H1 (cell line): Measurements from ENCODE around the gene MXD3. TPM values are rescaled to one million over a fixed set of nuclear protein-coding genes. Genes with fewer than 3 reads are reported as not detected.

ENCODE experiments used
- polyA plus RNA-seq, 7 experiments: library from polyadenylated mRNA; depleted of rRNA in 3 of 7; stranded (reverse) in 5 of 7; unstranded in 2 of 7; fragments of >200 nt in 5 of 7; fragments of 200-250 nt in 2 of 7; gene quantifications; 1 replicate in 5 of 7; 2 replicates in 1 of 7; 4 replicates in 1 of 7; pipeline versions ENCODE4 v1.2.1 to v1.2.3, GENCODE V29; 2011 to 2013; ENCODE audit warnings: missing spikeins in 2 of 7, mixed read lengths in 2 of 7
- total RNA-seq: library from RNA; stranded (reverse); fragmentation: NEBNext Ultra II Directional; extraction: Animal tissue kit (Norgen Biotek cat#: 25700); gene quantifications from 2 replicates; pipeline ENCODE4 v1.2.1, GENCODE V29; 2021
- TF ChIP-seq, protein P1 (sequence below): IDR thresholded peaks from 2 replicates; pipeline ENCODE4 v1.6.1; 2012; ENCODE audit warnings: low read length, inconsistent platforms

Gene MXD3
- total and polyA plus RNA-seq, 2 of the 8 experiments (the other 6 are each of a cell fraction or from before 2014, with no cell fraction given) = 6.5 to 7.7 TPM

DNA sequence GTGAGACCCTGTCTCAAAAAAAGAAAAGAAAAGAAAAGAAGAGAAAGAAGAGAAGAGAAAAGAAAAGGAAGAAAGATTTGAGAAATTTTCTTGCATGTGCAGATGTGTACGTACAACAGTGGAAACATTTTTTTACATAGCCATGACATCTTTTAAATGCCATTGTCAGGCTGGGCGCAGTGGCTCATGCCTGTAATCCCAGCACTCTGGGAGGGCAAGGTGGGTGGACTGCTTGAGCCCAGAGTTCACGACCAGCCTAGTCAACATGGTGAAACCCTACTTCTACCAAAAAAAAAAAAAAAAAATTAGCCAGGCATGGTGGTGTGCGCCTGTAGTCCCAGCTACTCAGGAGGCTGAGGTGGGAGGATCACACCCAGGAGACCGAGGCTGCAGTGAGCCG is 33.2 kb upstream of the MXD3 start (continued):
- TF ChIP-seq, protein P1, sequence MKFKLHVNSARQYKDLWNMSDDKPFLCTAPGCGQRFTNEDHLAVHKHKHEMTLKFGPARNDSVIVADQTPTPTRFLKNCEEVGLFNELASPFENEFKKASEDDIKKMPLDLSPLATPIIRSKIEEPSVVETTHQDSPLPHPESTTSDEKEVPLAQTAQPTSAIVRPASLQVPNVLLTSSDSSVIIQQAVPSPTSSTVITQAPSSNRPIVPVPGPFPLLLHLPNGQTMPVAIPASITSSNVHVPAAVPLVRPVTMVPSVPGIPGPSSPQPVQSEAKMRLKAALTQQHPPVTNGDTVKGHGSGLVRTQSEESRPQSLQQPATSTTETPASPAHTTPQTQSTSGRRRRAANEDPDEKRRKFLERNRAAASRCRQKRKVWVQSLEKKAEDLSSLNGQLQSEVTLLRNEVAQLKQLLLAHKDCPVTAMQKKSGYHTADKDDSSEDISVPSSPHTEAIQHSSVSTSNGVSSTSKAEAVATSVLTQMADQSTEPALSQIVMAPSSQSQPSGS = no peak
